ENCODE results near the gene PLCB1.
"Not testable (repeated sequence)": the region's sequence is repeated elsewhere in the genome, so short reads cannot be mapped to it uniquely, and the experiment has no call there.

PLCB1 gene

GRCh38 chr20:8807480-8808201 is 675.6 kb downstream of the PLCB1 start:
- DNase-seq (ENCODE audit: insufficient read length) (no peak), FAIRE-seq (no peak)
- TF ChIP-seq POLR2A (IDR thresholded peaks at IDR 0.05; ENCODE audit: low read depth, low read length) (no peak), TAF1 (IDR thresholded peaks at IDR 0.05; ENCODE audit: borderline replicate concordance, low read depth, low read length) (no peak), POLR2AphosphoS5 (IDR thresholded peaks at IDR 0.05; ENCODE audit: low read depth, low read length) (no peak)

- no peak for TF ChIP-seq POLR2A (IDR thresholded peaks at IDR 0.05; ENCODE audit: low read depth, low read length)
- TF ChIP-seq TAF1 (IDR thresholded peaks at IDR 0.05; ENCODE audit: borderline replicate concordance, low read depth, low read length): no peak
- TF ChIP-seq POLR2AphosphoS5 (IDR thresholded peaks at IDR 0.05; ENCODE audit: low read depth, low read length): no peak
- FAIRE-seq: no peak
- no peak for DNase-seq (ENCODE audit: insufficient read length)
These were observed 676.1 kb downstream of the PLCB1 start for GRCh38 chr20:8808202-8808535.

DNA sequence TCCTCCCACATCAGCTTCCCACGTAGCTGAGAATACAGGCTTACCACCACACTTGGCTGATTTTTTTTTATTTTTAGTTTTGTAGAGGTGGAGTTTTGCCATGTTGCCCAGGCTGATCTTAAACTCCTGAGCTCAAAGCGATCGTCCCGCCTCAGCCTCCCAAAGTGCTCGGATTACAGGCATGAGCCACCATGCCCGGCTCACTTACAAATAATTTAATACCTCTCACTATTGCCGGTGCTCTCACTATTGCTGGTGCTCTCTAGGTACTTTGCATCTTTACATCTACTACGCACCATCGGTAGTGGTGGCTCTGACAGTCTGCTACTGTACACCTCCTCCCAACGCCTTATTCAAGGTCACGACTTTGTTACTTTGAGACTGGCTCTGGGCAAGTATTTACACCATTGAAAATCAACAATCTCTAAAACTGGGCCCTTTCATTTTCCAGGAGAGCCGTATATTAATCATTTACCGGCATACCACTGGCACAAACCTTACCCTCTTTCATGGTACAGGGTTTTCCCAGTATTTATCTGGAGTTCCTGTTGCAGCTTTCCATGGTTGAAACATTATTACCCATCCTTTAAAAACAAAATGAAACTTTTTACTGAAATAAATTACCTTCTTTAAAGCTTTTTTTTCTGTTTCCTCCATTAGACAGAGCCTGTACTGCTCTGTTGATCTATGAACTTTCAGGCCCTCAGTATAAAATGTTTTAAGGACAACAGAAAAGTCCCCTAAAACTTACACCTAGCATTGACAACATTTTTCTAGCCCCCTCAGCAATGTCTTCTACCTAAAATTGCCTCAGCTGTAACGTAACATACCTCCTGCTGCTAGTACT is 677.3 kb downstream of the PLCB1 start:
- FAIRE-seq (no peak), DNase-seq (ENCODE audit: insufficient read length) (no peak)
- no peak for TF ChIP-seq TAF1 (IDR thresholded peaks at IDR 0.05; ENCODE audit: borderline replicate concordance, low read depth, low read length)
- TF ChIP-seq POLR2AphosphoS5 (IDR thresholded peaks at IDR 0.05; ENCODE audit: low read depth, low read length): no peak
- no peak for TF ChIP-seq POLR2A (IDR thresholded peaks at IDR 0.05; ENCODE audit: low read depth, low read length)

DNA sequence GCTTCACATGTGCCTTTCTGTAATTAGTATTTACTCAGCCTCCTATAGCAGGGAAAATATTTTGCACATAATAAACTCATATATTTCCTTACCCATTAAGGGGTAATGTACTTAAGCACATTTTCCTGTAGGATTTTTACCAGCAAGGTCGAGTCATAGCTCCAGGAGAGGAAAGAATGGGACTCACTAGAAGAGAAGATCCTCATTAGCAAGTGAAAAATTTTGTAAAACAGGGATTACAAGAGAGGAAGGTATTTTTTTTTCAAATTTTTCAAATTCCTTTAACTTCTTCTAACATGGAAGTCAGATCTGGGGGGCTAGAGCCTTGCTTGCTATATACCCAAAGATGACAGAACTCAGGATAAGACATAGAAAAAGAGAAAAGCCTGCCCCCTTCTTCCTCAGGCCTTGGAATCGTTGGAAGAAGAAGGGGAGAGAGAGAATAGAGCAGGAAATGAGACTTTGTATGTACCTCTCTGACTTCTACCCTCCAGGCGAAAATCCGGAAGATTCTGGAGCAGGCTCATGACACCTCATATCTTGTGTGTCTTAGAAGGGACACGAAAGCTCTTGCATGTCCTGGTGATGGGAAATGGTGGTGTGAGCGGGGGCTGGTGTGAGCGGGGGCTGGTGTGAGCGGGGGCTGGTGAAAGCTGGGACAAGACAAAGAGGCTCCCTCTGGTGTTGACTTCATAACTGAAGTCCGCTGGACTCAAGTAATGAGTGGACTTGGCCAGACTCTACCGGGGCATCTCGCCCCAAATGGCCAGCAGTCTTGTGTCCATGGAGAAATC is 679.9 kb downstream of the PLCB1 start:
- FAIRE-seq: no peak
- TF ChIP-seq TAF1 (IDR thresholded peaks at IDR 0.05; ENCODE audit: borderline replicate concordance, low read depth, low read length) (no peak), POLR2AphosphoS5 (IDR thresholded peaks at IDR 0.05; ENCODE audit: low read depth, low read length) (no peak), POLR2A (IDR thresholded peaks at IDR 0.05; ENCODE audit: low read depth, low read length) (no peak)
- DNase-seq (ENCODE audit: insufficient read length): no peak

DNA sequence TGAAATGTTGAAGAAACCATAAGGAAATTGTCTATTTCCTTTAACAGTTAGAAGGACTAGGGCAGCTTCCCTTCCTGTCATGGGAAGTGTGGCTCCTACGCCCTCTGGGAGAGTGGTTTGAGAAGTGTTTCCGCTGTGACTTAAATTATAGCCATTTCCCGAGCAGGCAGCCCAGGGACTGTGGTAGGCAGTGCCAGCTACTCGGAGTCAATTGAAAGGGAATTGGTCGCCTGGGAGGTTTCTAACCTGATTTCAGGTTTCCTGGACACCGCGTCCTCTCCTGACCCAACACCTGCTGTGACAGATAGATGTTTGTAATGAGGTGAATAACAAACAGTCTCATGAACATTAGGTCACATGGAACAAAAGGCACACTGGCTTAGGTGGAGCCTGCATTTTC is 680.8 kb downstream of the PLCB1 start:
- no peak for FAIRE-seq
- TF ChIP-seq POLR2A (IDR thresholded peaks at IDR 0.05; ENCODE audit: low read depth, low read length): no peak
- DNase-seq (ENCODE audit: insufficient read length): no peak

- TF ChIP-seq TAF1 (IDR thresholded peaks at IDR 0.05; ENCODE audit: borderline replicate concordance, low read depth, low read length) (no peak), POLR2AphosphoS5 (IDR thresholded peaks at IDR 0.05; ENCODE audit: low read depth, low read length) (no peak)
- no peak for FAIRE-seq
- no peak for DNase-seq (ENCODE audit: insufficient read length)
These were observed 683.1 kb downstream of the PLCB1 start for GRCh38 chr20:8815208-8815607.

- DNase-seq (ENCODE audit: insufficient read length) (no peak), FAIRE-seq (no peak)
- TF ChIP-seq POLR2A (IDR thresholded peaks at IDR 0.05; ENCODE audit: low read depth, low read length) (no peak), POLR2AphosphoS5 (IDR thresholded peaks at IDR 0.05; ENCODE audit: low read depth, low read length) (no peak), TAF1 (IDR thresholded peaks at IDR 0.05; ENCODE audit: borderline replicate concordance, low read depth, low read length) (no peak)
These were observed 697.2 kb downstream of the PLCB1 start for GRCh38 chr20:8829256-8829655.

DNA sequence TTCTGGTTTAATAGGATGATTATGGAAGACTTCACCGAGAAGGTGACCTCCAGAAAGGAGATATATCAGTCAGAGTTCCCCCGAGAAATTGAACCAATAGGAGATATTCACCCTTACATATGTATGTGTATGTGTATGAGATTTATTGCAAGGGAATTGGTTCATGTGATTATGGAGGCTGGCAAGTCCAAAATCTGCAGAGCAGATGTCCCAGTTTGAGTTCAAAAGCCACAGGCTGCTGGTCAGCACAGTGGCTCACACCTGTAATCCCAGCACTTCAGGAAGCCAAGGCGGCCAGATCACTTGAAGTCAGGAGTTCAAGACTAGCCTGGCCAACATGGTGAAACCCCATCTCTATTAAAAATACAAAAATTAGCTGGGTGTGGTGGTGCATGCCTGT is 702.2 kb downstream of the PLCB1 start:
- FAIRE-seq; DNase-seq (ENCODE audit: insufficient read length): not testable (repeated sequence)

- no peak for FAIRE-seq
- no peak for TF ChIP-seq POLR2A (IDR thresholded peaks at IDR 0.05; ENCODE audit: low read depth, low read length)
- TF ChIP-seq TAF1 (IDR thresholded peaks at IDR 0.05; ENCODE audit: borderline replicate concordance, low read depth, low read length): no peak
- TF ChIP-seq POLR2AphosphoS5 (IDR thresholded peaks at IDR 0.05; ENCODE audit: low read depth, low read length): no peak
- no peak for DNase-seq (ENCODE audit: insufficient read length)
These were observed 702.8 kb downstream of the PLCB1 start for GRCh38 chr20:8834851-8835250.

- DNase-seq (ENCODE audit: insufficient read length) (no peak), FAIRE-seq (no peak)
- TF ChIP-seq POLR2AphosphoS5 (IDR thresholded peaks at IDR 0.05; ENCODE audit: low read depth, low read length) (no peak), TAF1 (IDR thresholded peaks at IDR 0.05; ENCODE audit: borderline replicate concordance, low read depth, low read length) (no peak), POLR2A (IDR thresholded peaks at IDR 0.05; ENCODE audit: low read depth, low read length) (no peak)
These were observed 705.3 kb downstream of the PLCB1 start for GRCh38 chr20:8837396-8837795.

DNA sequence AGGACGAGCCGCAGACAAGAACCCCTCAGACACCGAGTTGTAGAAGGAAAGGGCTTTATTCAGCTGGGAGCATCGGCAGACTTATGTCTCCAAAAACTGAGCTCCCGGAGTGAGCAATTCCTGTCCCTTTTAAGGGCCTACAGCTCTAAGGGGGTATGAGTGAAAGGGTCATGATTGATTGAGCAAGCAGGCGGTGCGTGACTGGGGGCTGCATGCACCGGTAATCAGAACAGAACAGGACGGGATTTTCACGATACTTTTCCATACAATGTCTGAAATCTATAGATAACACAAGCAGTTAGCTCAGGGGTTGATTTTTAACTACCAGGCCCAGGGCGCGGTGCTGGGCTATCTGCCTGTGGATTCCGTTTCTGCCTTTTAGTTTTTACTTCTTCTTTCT is 710.5 kb downstream of the PLCB1 start:
- no peak for DNase-seq (ENCODE audit: insufficient read length)
- FAIRE-seq: no peak
- TF ChIP-seq POLR2A (IDR thresholded peaks at IDR 0.05; ENCODE audit: low read depth, low read length) (no peak), POLR2AphosphoS5 (IDR thresholded peaks at IDR 0.05; ENCODE audit: low read depth, low read length) (no peak), TAF1 (IDR thresholded peaks at IDR 0.05; ENCODE audit: borderline replicate concordance, low read depth, low read length) (no peak)

GRCh38 chr20:8844179-8844578 is 712.1 kb downstream of the PLCB1 start:
- DNase-seq (ENCODE audit: insufficient read length) (no peak), FAIRE-seq (no peak)
- TF ChIP-seq POLR2A (IDR thresholded peaks at IDR 0.05; ENCODE audit: low read depth, low read length) (no peak), POLR2AphosphoS5 (IDR thresholded peaks at IDR 0.05; ENCODE audit: low read depth, low read length) (no peak), TAF1 (IDR thresholded peaks at IDR 0.05; ENCODE audit: borderline replicate concordance, low read depth, low read length) (no peak)
